KG1 (cell line): ENCODE measurements around the gene PPP1CB.

Experiments used
- DNase-seq: peaks from one replicate; lab custom pipeline; 2025; lab: John Stamatoyannopoulos, UW

Gene PPP1CB

DNA sequence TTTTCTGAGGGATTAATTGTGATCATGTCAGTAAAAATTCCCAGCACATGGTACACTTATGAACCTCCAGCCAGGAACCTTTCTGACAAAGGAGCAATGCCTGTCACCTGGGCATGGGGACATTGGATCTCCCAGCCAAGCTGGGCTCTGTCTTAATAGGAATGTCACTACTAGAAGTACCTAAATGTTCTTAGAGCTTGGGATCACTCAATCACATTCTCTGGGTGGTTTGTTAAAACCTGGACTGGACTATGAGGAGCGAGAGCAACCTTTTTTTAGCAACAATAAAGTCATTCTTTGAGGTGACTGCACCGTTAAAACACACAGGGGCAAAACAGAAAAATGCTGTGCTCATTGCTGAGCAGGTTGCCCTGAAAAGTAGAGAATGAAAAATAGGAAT is 6.4 kb upstream of the PPP1CB start:
- no peak for DNase-seq

DNA sequence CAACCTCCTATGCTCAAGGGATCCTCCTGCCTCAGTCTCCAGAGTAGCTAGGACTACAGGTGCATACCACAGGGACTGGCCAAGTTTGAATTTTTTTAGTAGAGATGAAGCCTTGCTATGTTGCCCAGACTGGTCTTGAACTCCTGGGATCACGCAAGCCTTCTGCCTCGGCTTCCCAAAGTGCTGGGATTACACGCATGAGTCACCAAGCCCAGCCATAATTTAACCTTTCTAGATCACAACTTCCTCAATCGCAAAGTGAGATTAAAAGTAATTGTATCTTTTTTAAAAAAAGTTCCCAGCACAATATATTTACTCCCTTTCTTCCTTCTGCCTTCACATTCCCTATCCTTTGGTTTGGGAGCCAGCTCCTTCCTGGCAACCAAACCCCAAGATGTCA is 5.8 kb upstream of the PPP1CB start:
- no peak for DNase-seq

- no peak for DNase-seq
These were observed 5.1 kb upstream of the PPP1CB start for GRCh38 chr2:28746429-28747111.

GRCh38 chr2:28747714-28748113 is 3.9 kb upstream of the PPP1CB start:
- no peak for DNase-seq

- no peak for DNase-seq
These were observed 3.5 kb upstream of the PPP1CB start for GRCh38 chr2:28748176-28748575.

DNA sequence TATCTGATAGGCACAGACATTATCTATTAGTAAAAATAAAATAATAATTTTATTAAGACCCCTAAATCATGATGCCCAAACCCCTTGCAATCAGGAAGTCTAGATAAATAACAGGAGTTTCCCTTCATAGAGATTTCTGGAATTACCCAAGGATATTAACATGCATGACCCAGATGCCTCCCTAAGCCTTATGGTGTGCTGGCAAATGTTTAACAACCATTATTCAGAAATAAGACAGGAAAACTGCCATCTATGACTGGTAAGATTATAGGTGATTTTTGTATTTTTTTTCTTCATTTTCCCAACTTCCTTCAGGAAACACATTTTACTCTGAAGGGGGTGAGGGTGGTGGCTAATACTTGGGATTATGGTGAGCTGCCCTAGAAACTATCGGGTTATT is 2.7 kb upstream of the PPP1CB start:
- no peak for DNase-seq

DNA sequence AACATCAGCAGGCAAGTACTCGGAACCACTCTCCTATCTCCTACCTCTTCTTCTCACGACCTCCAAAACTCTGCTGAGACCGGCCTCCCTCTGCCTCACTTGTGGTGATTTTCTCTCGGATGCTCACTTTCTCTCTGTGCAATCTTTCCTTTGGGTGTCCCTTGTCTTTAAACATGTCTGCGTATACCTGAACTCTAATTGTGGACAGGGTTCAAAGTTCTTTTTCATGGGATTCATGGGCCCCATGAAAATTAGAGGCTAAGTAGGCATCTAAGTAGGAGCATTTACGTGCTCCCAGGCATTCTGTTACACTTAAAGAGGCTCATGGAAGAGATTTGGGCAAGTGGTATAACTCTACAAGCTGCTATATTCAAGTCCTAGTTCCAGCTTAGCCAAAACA is 2.1 kb upstream of the PPP1CB start:
- DNase-seq = no peak

DNA sequence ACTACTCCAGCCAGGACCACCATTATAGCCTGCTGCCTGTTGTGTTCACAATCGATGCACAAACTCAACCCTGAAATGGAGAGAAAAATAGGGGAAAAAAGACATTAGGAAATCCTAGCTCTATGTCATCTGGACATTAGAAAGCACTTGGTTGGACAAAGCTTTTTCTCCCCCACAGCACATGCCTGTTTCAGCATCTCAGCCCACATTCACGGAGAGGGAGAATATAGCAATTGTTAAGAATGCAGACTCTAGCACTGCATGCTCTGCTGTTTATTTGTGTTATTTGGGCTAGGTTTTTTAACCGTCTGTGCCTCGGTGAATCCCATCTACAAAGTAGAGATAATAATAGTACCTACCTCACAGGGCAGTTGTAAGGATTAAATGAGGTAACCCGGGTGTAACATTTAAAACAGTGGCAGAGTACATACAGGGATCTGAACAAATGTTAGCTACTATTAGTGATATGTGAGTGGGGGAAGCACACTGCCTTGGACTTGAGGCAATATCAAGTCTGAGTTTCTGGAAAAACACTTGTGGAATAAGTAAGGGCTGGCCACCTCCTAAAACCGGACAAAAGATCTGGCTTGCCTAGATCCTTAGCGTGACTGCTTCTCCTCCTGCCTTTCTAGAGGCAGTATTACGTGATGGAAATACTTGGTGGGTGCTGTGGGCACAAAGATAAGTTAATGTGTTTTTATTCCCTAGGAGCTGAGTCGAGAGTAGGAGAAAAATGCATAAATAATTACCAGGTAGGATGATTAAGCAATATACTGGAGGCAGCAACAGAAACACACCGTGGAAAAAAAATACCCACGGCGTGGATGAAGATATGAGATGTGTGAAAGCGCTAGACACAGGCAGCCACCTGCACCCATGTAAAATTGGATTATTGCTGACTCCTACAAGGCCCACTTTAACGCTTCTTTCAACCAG is 1.0 kb upstream of the PPP1CB start:
- peak; percentile 62 for DNase-seq

DNA sequence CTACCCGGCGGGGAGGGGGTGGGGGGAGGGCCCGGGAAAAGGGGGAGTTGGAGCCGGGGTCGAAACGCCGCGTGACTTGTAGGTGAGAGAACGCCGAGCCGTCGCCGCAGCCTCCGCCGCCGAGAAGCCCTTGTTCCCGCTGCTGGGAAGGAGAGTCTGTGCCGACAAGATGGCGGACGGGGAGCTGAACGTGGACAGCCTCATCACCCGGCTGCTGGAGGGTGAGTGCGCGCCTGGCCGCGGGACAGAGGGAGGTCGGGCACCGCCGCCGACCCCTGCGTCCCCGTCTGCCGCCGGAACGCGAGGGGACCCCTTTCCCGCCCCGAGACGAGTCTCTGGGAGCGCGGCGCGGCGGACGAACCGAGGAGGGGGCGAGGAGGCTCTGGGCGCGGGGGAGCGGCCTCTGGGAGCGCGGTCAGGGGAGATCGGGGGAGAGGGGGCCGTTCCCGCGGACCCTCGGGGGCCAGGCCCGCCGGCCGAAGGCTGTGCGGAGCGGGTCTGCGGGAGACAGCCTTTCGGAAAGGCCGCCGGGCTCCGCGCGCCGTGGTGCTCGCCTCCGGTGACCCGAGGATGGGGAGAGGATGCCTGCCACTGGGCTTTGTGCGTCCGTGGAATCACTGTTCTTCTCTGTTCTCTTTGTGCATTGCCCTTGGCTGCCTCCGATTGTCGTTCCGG is 463 bp downstream of the PPP1CB start:
- no peak for DNase-seq

DNA sequence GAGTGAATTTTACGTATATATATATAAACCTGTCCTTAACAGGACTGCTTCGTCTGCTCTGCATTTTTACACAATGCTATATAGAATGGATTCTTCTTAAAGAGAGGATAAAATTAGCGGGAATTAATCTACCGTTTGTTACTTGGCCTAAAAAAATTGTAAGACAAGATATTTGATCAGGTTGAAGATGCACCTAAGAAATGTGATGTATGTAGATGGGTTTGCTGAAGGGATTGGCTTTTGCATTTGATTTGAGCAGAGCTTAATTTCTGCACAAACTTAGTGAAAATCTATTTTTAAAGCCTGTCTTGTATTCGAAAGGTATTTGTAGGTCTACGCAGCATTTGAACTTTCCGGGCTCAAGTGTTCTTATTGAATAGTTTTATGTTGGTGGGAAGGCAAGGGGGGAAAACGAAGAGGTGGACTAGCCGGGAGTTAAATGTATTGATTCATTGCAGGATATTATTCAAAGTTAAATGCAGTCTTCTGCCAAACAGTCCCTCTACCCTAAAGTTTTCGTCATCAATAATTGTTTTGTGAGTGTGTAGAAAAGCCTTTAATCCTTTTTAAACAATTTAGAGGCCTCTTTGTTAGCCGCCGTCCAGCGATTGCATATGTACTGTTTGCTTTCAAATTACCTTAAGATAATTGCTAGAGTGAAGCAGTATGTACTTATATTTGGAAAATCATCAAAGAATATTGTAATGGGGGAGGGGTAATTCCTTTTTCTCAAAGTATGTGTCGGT is 1.2 kb downstream of the PPP1CB start:
- no peak for DNase-seq

DNA sequence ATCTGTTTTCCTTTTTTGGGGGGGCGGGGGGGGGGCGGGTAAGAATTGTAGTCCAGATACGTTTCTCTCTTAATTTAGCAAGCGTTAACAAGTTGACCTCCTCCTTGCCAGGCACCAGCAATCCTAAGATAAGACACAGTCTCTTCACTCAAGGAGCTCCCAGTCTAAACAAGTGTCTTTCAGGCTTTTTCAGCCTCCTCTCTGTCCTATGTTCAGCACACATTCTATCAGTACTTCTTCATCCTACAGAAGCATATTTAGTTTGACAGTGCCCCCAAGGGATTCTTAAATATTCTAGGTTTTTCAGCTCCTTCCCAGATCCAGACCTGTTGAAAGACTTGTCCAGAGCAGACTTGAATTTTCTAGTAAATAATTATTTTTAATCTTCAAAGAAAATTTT is 2.7 kb downstream of the PPP1CB start:
- no peak for DNase-seq

GRCh38 chr2:28755421-28755820 is 3.8 kb downstream of the PPP1CB start:
- DNase-seq = no peak

DNA sequence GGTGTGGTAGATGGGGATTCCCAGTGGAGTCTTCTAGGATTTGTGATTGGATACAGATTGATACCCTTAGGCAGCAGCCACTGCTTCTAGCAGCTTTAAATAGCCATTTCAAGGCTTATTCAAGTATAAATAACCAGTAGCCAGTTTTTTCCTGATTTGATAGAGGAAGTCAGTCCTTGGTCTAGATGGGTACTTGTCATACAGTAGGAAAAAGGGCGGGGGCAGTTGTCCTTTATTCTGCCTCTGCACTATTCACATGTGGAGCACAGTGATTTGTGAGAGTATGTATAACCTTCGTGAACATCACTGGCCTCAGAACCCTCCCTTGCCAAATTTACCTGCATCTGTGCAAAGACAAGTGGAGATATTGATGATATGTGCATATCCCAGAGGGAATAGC is 6.8 kb downstream of the PPP1CB start:
- no peak for DNase-seq

DNA sequence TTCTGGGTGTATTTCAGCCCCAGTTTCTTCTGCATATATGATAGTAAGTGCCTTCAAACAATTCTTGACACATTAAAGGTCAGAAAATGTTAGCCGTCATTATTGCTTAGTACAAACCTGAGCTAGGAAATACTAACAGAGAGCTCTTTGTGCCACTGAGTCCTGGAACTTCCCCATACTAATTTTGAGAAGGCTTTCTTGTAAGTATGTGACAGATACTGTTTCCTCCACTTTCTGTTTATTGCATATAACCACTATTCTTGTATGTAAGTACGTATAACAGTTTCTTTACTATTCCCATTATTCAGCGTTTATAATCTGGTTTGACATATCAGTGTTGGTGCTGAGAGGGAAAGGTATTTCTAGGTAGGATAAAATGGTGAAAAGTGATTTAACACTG is 9.8 kb downstream of the PPP1CB start:
- DNase-seq = no peak

DNA sequence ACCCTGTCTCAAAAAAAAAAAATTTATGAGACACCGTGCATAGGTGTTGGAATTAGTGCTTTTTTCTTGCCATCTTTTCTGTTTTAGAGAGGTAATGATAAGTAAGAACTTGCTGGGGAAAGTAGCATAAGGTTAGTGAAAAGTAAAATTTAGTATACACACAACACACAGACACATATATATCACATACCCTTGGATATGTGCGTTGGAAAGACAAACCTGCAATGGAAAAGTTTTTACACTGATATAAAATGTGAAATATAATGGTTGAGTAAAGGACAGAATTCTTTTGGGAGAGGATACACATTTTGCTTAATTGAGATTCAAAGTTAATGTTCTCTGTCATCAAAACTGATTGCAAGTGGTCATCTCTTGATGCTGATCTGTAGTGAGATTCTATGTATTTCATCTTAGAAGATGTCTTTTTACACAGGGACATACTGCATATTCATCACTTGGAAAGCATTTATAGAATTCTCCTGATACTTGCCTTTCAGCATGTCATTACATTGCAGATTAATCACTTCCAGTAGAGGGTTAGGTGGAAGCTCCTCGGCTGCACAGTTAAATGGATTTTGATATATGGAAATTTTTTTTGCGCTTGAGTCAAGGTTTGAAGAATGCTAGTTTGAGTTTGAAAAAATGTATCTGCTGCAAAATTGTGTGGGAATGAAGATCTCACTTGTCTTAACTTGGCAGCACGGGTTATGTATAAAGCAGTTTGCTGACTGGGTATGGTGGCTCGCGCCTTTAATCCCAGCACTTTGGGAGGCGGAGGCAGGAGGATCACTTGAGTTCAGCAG is 13.5 kb downstream of the PPP1CB start:
- no peak for DNase-seq

DNA sequence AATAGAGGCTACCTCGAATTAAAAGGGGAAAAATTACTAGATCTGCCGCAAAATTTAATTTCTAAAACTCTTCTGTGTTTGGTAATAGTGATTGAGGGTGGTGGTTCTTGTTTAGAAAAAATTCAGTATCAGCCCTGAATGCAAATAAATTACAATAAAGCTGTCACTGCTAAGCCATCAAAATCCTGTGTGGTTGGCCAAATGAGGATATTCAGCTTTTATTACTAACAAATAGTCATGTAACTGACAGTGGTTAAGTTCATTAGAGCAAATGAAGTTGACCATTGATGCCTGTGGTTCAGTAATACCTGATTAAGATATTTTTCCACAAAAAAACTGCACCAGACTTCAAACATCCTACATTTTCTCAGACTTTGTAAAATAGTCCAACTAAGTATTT is 14.4 kb downstream of the PPP1CB start:
- DNase-seq = no peak

GRCh38 chr2:28767337-28767736 is 15.7 kb downstream of the PPP1CB start:
- DNase-seq = no peak

DNA sequence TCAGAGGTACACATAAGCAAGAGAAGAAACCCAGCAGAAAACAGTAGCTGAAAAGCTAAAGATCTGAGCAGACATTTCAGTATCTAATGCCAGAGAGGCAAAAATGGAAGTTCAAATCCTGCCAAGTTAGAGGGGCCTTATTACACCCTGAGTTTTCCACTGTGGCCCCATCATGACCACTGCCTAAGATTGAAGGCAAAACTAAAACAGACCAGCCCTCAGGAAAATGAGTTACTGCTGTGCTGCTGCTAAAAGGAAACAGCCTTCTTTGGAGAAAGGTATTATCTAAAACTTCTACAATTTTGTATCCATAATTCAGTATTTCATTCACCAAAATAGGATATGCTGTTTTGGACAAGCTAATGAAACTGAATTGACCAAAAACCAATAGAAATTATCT is 16.8 kb downstream of the PPP1CB start:
- no peak for DNase-seq

DNA sequence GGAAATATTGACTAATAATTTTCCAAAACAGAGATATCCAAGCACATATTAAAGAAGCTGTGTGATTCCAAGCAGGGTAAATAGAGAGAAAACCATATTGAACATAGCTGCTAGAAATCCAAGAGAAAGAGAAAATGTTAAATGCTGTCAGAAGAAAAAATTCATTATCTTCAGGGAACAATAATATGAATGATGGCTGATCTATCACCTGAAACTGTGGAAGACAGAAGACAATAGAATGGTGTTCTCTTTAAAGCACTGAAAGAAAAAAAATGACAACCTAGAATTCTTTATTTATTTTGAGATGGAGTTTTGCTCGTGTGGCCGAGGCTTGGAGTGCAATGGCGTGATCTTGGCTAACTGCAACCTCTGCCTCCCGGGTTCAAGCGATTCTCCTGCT is 17.3 kb downstream of the PPP1CB start:
- DNase-seq = no peak

- no peak for DNase-seq
These were observed 20.7 kb downstream of the PPP1CB start for GRCh38 chr2:28772351-28772750.

DNA sequence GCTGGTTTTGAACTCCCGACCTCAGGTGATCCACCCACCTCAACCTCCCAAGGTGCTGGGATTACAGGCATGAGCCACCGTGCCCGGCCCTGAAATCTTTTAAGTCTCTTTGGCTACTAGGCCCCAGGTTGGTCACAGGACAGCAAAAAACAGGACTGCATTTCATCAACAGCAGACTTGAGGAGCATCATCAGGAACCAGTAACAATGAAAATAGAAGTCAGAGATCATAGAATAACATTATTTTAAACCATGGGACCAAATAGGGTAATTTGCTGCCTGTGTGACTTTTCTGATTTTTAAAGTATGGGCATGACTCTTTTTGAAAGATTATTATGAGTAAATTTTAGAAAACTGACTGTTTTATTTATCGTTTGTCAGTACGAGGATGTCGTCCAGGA is 24.8 kb downstream of the PPP1CB start:
- no peak for DNase-seq
